Limb (tissue), 2 donors: ENCODE data around the gene NRARP.

Experiments used
- DNase-seq, 2 donors: peaks; one replicate each; pipeline ENCODE4 v3.0.0-alpha.2; 2016; ENCODE audit errors: extremely low spot score in 2 of 2

The NRARP gene

DNA sequence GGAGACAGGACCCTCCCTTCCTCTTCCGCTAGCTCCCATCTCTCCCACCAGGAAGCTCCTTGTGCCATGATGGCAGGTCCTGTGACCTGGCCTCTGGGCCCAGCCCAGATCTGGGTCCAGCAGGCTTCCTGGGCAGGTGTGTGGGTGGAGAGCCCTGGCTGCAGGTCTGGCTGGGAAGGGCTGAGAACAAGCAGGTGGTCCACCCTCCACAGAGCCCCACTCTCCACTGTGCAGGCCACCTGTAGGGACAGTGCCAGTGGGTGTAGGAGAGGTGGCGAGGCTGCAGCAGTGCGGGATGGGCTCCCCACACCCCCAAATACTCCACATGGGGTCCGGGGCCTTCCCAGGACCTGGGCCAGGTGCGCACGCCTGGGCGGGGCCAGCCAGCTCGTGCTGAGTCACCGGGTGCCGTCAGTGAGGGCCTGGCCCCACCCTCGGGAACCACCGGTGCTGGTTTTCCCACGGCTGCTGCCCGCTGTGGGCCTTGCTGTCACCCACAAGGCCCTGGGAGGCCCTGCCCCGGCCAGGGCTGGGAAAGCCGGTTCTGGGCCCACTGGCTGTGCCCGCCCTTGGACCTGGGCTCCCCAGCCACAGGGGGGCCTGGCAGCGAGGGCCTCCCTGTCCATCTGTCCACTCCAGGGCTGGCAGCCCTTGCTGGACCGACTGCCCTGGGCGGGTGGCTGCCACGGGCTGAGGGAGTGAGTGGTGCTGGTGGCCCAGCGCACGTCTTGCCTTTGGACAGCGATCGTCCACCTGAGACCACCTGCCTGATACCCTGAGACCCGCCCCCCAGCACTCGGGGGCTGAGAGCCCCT lies 9.3 kb upstream of the NRARP start:
- DNase-seq: peak in 1 of 2 donors; percentile 38

GRCh38 chr9:137310189-137311052 lies 8.3 kb upstream of the NRARP start:
- peak in 1 of 2 donors; percentile 46 for DNase-seq

- DNase-seq: no peak
Observed at GRCh38 chr9:137309368-137310188, 7.5 kb upstream of the NRARP start.

GRCh38 chr9:137308057-137308619 lies 6.1 kb upstream of the NRARP start:
- peak in 1 of 2 donors; percentile 27 for DNase-seq

GRCh38 chr9:137307255-137308056 lies 5.4 kb upstream of the NRARP start:
- DNase-seq: peak in 1 of 2 donors; percentile 37

DNA sequence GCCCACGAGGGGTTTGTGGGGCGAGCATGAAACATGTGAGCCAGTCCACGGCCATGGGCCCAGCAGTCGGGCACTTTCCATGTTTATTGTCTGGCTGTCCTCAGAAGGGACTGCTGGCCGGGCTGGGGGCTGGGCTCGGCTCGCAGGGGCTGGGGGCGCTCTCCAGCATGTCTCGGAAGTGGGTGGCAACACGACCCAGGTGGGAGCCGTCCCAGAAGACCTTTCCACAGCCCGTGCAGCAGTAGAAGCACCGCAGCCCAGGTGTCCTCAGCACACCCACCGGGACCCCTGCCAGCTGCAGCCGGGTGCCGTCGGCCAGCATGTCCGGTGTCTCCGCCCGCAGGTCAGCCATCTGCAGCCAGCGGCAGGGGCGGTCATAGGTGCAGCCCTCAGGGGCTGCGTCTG lies 4.8 kb upstream of the NRARP start:
- DNase-seq: peak in 1 of 2 donors; percentile 44

GRCh38 chr9:137306066-137306849 lies 4.2 kb upstream of the NRARP start:
- DNase-seq: peak in 1 of 2 donors; percentile 48

DNA sequence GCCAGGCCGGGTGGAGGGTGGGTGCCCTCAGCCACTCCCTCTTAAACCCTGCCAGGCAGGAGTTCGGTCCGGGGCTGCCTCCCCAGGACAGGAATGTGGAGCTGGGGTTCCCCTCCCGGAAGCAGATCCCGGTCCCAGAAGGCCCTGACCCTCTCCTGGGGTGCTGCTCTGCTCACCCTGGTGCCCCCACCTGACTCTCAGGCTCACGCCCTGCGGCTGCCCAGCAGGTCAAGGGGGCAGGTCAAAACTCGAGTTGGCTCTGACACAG lies 3.7 kb upstream of the NRARP start:
- no peak for DNase-seq

DNA sequence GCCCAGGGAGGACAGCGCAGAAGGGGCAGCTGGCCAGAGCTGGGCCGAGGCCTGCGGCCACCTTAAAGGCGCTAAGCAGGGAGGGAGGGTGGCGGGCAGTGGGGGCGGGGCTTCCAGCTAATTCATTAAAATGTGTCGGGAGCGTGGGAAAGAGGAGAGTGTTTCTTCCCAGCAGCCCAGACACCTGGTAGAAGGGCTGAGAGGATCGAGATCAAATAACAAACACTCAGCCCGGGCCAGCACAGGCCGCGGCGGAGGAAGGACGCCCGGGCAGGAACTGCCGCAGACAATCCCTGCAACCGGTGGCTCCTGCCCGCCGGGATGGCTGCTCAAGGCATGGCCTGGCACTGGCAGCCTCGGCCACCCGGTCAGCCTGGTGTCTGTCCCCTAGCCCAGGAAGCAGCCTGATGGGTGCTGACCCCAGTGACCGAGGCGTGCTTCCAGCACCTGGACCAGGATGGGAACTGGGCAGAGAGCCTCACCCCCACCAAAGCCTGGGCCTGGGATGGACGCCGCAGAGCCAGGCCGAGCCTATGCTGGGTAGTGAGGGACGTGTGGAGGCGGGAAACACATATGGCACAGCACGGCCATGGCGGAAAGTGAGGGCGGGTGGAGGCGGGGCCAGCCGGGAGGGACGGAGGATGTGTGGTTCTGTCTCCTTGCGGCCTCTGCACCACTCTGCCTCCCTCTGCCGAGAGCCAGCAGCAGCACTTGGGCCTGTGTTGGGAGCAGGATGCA lies 3.2 kb upstream of the NRARP start:
- DNase-seq: peak in 1 of 2 donors; percentile 78

DNA sequence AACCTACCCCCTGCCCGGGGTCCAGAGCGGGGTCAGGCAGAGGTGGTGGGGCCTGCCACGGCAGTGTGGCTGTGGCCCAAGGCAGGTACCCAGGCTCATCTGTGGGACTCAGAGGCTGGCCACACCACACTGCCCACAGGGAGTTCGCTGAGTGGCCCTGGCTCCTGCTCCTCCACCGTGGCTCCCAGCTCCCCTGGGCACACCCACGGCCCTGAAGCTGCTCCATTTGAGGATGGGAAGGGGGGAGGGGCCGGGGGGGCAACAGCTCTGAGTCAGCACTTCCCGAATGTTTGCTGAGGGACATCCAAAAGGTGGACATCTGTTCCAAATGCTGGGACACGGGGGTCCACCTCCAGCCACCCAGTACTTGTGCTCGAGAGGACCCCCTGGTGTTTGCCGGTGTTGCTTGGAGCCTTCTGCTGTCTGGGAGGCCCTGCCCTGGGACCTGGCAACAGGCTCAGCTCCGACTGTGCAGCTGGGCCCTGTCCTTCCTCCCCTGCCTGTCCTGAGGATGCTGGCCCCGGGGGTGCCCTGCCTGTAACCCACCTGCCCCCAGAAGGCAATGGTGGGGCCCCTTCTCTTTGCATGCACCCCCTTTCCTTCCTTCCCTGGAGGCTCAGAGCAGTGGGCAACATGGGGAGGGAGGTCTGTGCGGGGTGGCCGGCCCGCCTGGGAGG lies 2.5 kb upstream of the NRARP start:
- DNase-seq: peak in 1 of 2 donors; percentile 65

DNA sequence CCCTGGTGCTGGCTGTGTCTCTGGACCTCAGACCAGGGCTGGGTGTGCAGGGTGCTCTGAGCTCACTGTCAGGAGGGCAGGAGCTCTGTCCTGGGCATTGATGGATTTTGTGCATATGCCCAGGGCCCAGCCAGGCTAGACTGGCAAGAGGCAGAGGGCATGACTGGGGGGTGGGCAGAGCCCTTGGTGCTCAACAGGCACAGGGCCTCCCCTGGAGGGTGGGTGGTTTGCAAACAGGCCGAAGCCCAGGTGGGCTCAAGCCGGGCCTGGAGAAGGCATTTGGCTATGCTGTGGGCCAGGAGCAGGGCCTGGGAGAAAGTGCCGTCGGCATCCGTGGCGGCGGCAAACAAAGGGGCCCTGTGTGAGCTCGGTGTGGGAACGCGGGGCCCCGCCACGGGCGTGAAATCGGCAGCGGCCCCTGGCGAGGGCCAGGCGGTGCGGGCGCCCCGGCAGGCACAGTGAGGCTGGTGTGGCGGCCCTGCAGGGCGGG lies 1.9 kb upstream of the NRARP start:
- peak in 1 of 2 donors; percentile 61 for DNase-seq

- peak in 1 of 2 donors; percentile 63 for DNase-seq
Observed at GRCh38 chr9:137303151-137303892, 1.3 kb upstream of the NRARP start.

DNA sequence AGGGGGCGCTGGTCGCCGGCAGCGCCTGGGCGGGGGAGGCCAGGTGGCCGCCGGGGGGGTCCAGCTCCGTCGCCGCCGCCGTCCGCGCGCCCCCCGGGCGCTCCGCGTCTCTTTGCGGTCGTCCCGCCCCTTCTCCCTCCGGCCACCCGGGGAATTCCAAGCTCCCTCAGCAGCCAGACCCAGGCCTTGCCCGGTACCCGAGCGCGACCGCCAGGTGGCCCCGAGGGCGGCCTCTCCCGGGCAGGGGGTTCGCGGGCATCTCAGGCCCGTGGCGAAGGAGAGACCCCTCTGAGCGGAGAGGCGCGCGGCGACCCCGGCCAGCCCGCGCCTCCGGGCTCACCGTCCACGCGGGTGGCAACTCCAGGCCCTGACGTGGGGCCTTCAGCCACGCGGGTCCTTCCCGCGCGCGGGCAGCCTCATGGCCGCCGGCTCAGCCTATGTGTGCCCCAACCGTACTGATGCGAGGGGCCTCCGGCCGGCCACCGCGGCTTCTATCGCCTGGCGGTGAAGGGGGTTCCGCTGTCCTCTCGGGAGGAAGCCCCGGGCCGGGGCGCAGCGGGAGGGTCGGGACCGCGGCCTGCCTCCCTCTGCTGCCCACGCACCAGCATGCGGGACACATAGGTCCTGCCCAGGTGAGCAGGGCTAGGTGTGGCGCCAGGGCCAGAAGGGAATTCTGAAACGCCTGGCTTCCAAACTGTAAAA lies 529 bp upstream of the NRARP start:
- no peak for DNase-seq

DNA sequence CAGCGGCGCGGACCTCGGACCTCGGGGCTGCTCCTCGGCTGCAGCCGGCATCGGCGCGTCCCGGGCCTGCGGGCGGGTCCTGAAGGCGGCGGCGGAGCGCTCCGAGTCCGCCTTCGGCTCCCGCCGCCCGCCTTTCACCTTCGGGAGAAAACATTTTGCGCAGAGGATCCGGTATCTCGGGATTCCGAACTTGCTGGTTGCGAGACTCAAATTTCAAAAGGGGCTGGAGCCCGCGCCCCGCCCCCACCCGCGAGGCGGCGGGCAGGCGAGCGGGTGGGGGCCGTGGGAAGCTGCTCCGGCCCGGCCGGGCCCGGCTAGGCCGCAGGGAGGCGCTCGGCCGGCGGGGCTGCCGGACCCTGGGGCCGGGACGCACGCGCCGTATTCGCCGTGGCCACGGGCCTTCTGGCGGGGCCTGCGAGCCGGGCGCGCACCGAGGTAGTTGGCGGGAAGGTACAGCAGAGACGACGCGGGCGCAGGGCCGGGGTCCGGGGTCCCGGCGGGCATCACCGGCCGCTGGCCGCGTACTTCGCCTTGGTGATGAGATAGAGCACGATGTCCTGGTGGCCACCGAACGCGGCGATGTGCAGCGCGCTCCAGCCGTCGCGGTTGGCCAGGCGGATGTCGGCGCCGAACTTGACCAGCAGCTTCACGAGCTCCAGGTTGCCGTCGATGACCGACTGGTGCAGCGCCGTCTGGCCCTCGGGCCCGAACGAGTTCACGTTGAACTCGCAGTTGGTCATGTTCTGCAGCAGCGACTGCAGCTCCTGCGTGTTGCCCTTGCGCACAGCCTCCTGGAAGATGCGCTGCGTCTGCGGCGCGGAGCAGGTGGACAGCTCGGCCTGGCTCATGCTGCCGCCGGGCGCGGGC lies 757 bp downstream of the NRARP start:
- DNase-seq: peak in 1 of 2 donors; percentile 72

DNA sequence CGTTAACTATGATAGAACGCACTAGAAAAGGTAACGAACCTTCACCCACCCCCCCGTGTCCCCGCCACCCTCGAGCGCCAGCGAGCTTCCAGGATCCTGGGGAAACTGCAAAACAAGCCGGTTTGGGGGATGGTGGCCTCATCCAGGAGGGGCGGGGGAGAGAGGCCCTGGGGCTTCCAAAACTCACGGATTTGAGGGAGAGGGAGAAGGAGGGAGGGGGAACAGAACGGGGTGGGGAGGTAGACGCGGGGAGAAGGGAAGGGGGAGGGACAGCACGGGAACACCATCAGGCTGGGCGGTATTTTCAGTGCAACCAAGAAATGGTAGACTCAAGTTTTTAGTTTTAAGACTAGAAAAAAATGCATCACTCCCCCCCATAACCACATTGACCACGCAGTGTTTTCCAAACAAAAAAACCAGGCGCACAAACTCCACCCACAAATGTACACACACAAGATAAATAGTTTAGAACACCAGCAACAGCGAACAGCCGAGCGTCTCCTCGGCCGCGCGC lies 1.4 kb downstream of the NRARP start:
- peak in 1 of 2 donors; percentile 61 for DNase-seq

- peak in 1 of 2 donors; percentile 41 for DNase-seq
Observed at GRCh38 chr9:137299938-137300337, 2.1 kb downstream of the NRARP start.
